HPDE6-E6E7 (cell line): ENCODE data around the gene PCDHGB6.
A peak's percentile ranks its signal among the peaks of the same experiment; 100 is the strongest.
"Not testable (repeated sequence)": the region's sequence is repeated elsewhere in the genome, so short reads cannot be mapped to it uniquely, and the experiment has no call there.

Experiments
- DNase-seq: peaks from one replicate; pipeline ENCODE4 v3.0.0; 2011; ENCODE audit warnings: missing footprints; ENCODE audit errors: extremely low spot score

PCDHGB6 gene

DNA sequence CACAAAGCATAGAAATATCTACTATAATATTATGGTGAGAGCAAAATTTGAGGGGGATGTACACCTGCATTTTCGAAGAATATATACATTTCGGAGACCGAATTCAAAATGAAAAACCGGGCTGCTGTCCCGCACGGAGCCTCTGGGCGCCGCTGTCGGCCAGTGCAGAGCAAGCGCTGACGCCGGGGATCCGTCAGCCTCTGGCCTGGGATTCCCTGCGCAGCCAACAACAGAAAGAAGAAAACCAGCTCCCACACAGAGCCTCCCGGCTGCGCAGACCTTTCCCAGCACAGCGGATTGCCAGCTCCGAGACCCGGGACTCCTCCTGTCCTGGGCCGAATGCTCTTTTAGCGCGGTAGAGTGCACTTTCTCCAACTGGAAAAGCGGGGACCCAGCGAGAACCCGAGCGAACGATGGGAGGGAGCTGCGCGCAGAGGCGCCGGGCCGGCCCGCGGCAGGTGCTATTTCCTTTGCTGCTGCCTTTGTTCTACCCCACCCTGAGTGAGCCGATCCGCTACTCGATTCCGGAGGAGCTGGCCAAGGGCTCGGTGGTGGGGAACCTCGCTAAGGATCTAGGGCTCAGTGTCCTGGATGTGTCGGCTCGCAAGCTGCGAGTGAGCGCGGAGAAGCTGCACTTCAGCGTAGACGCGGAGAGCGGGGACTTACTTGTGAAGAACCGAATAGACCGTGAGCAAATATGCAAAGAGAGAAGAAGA lies at the start of gene PCDHGB6:
Gene PCDHGB6, plus strand, starts transcription at position 232 of the 716 bp plus-strand sequence. Its CDS starts 182 bp downstream, at position 414.
- DNase-seq: peak; percentile 29

DNA sequence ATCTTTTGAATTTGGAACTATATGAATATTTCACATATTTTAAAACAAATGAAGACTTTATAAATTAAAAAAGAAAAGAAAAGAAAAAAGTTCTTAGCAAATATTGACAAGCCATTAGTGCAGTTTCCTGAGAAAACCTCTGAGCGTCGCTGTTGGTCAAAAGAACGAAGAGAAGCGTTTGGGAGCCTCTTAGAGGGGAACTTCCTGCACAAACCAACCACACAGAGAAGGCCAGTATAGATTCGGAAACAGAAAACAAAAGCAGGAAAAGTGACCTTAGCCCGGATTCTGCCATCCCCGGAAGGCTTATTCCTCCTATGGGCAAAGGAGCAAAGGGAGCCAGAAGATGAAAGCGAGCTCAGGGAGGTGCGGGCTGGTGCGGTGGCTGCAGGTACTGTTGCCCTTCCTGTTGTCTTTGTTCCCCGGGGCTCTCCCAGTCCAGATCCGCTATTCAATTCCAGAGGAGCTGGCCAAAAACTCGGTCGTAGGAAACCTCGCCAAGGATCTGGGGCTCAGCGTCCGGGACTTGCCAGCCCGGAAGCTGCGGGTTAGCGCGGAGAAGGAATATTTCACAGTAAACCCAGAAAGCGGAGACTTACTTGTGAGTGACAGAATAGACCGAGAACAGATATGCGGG lies 47.9 kb upstream of the PCDHGB6 start, which contains the start of gene PCDHGB2:
Gene PCDHGB2, plus strand, starts transcription at position 205 of the 637 bp plus-strand sequence. Its CDS starts 142 bp downstream, at position 347.
- no peak for DNase-seq

DNA sequence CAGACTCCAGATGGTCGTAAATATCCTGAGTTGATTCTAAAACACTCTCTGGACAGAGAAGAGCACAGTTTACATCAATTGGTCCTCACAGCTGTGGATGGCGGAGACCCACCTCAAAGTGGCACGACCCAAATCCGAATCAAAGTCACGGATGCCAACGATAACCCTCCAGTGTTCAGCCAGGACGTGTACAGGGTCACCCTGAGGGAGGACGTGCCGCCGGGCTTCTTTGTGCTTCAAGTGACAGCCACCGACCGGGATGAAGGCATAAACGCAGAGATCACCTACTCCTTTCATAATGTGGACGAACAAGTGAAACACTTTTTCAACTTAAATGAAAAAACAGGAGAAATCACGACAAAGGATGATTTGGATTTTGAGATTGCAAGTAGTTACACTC lies 47.1 kb upstream of the PCDHGB6 start:
- DNase-seq: no peak

DNA sequence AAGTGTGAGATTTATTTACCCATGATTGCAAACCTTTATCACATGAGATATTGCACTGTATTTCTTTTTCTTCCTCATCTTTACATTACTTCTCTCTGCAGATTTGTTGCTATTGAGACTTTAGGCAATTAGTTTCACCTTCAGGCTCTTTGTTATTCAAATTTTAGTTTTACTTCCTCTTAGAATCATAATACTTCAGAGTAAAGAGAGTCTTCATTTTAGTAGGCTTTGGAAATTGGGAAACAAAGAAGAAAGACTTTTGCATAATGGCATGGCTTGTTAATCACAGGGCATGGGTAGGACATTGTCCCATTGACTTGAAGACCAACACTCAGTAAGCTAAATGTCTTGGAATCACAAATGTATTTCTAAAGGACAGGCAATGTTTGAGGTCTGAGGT lies 45.1 kb upstream of the PCDHGB6 start:
- DNase-seq: no peak

DNA sequence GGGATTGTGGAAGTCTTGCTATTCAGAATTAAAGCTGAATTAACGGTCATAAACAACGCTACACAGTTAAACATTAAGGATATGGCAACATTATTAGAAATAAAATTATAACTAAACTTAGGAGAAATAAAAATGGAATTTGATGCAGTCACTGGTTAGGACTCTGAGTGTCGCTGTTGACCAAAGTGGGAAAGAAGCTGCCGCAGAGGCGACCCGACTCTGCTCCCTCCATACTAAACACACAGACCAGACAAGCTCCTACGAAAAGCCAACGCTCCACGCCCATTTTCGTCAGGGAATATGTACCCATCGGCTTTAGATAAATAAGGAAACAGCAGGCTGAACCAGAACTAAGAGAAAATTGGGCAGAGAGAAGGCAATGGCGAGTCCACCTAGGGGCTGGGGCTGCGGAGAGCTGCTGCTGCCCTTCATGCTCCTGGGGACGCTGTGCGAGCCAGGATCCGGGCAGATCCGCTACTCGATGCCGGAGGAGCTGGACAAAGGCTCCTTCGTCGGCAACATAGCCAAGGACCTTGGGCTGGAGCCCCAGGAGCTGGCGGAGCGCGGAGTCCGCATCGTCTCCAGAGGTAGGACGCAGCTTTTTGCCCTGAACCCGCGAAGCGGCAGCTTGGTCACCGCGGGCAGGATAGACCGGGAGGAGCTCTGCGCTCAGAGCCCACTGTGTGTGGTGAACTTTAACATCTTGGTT lies 43.7 kb upstream of the PCDHGB6 start, which contains the start of gene PCDHGA5:
Gene PCDHGA5, plus strand, starts transcription at position 211 of the 709 bp plus-strand sequence. Its CDS starts 169 bp downstream, at position 380.
- DNase-seq: no peak

DNA sequence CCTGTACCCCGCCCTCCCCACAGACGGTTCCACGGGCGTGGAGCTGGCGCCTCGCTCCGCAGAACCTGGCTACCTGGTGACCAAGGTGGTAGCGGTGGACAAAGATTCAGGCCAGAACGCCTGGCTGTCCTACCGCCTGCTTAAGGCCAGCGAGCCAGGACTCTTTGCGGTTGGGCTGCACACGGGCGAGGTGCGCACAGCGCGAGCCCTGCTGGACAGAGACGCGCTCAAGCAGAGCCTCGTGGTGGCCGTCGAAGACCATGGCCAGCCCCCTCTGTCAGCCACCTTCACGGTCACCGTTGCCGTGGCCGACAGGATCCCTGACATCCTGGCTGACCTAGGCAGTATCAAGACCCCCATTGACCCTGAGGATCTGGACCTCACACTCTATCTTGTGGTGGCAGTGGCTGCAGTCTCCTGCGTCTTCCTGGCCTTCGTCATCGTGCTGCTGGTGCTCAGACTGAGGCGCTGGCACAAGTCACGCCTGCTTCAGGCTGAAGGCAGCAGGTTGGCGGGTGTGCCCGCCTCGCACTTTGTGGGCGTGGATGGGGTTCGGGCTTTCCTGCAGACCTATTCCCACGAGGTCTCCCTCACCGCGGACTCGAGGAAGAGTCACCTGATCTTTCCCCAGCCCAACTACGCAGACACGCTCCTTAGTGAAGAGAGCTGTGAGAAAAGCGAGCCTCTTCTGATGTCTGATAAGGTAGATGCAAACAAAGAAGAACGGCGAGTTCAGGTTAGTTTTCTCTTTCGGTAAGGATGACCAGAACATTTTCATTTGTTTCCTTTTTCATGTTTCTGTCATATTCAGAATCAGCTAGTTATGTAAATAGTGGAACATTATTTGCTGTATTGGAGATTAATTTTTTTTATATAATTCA lies 41.6 kb upstream of the PCDHGB6 start:
- DNase-seq: no peak

DNA sequence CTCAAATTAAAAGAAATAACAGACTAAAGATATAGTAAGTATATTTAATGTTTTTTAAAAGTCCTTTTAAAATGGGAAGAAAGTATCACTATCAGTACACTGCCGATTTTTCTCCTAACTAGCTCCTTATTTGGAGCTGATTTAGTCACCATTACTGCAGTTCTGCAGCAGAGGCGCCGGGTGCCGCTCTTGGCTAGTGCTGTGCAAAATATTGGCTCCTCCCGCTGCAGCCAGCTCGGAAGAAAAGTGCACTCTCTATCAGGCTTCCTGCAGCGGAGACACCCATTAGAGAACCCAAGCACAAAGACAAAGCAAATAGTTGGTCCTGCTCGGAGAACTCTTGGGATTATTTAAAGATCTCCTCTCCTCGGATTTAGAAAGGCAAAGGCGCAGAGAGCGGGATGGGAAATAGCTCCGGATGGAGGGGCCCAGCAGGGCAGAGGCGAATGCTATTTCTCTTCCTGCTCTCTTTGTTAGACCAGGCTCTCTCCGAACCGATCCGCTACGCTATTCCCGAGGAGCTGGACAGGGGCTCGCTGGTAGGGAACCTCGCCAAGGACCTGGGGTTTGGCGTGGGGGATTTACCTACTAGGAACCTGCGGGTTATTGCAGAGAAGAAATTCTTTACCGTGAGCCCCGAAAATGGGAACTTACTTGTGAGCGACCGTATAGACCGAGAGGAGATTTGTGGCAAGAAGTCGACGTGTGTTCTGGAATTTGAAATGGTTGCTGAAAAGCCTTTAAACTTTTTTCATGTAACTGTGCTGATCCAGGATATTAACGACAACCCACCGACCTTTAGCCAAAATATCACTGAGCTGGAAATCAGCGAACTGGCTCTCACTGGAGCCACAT lies 37.6 kb upstream of the PCDHGB6 start, which contains the start of gene PCDHGB3:
Gene PCDHGB3, plus strand, starts transcription at position 249 of the 855 bp plus-strand sequence. Its CDS starts 153 bp downstream, at position 402.
- no peak for DNase-seq

DNA sequence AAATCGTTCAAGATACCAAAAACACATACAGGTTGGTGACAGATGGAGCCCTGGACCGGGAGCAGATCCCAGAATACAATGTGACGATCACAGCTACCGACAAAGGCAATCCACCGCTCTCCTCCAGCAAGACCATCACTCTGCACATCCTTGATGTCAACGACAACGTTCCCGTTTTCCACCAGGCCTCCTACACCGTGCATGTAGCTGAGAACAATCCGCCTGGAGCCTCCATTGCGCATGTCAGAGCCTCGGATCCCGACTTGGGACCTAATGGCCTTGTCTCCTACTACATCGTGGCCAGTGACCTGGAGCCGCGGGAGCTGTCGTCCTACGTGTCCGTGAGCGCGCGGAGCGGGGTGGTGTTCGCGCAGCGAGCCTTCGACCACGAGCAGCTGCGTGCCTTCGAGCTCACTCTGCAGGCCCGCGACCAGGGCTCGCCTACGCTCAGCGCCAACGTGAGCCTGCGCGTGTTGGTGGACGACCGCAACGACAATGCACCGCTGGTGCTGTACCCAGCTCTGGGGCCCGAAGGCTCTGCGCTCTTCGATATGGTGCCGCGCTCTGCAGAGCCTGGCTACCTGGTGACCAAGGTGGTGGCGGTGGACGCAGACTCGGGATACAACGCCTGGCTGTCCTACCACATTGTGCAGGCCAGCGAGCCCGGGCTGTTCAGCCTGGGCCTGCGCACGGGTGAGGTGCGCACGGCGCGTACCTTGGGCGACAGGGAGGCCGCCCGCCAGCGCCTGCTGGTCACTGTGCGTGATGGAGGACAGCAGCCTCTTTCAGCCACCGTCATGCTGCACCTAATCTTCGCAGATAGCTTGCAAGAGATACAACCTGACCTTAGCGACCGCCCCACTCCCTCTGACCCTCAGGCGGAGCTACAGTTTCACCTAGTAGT lies 36.0 kb upstream of the PCDHGB6 start:
- no peak for DNase-seq

DNA sequence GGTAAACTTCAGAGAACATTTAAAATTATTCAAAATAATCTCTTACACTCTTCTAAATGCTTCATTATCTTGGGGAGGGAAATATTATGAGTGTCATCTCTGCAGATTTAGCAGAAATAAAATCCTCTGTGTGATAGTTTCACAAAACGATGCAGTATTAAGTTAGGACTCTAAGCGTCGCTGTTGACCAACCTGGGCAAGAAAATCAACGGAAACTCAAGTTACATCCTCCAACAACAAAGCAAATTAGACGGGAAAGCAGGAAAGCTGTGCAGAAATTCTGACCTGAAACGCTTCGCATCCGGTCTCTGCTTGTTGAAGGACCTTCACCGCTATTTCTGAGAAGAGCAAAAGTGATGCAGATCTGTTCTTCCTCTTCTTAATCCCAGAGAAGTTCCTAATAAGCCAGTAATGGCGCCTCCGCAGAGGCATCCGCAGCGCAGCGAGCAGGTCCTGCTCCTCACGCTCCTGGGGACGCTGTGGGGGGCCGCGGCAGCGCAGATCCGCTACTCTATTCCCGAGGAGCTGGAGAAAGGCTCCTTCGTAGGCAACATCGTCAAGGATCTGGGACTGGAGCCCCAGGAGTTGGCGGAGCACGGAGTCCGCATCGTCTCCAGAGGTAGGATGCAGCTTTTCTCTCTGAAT lies 34.0 kb upstream of the PCDHGB6 start, which contains the start of gene PCDHGA6:
Gene PCDHGA6, plus strand, starts transcription at position 219 of the 645 bp plus-strand sequence. Its CDS starts 193 bp downstream, at position 412.
- no peak for DNase-seq

DNA sequence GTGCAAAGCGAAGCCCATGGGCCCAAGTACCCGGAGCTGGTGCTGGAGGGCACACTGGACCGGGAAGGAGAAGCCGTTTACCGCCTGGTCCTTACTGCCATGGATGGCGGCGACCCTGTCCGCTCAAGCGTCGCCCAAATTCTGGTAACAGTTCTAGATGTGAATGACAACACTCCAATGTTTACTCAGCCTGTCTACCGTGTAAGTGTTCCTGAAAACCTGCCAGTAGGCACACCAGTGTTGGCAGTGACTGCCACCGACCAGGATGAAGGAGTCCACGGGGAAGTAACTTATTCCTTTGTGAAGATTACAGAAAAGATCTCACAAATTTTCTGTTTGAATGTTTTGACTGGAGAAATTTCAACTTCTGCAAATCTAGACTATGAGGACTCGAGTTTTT lies 33.2 kb upstream of the PCDHGB6 start:
- no peak for DNase-seq

DNA sequence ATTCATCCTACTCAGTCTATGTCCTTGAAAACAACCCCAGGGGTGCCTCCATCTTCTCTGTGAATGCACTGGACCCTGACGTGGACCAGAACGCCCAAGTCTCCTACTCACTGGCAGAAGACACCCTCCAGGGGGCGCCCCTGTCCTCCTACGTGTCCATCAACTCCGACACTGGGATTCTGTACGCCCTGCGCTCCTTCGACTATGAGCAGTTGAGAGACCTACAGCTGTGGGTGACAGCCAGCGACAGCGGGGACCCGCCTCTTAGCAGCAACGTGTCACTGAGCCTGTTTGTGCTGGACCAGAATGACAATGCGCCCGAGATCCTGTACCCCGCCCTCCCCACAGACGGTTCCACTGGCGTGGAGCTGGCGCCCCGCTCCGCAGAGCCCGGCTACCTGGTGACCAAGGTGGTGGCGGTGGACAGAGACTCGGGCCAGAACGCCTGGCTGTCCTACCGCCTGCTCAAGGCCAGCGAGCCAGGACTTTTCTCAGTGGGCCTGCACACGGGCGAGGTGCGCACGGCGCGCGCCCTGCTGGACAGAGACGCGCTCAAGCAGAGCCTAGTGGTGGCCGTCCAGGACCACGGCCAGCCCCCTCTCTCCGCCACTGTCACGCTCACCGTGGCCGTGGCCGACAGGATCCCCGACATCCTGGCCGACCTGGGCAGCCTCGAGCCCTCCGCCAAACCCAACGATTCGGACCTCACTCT lies 32.2 kb upstream of the PCDHGB6 start:
- DNase-seq: not testable (repeated sequence)

DNA sequence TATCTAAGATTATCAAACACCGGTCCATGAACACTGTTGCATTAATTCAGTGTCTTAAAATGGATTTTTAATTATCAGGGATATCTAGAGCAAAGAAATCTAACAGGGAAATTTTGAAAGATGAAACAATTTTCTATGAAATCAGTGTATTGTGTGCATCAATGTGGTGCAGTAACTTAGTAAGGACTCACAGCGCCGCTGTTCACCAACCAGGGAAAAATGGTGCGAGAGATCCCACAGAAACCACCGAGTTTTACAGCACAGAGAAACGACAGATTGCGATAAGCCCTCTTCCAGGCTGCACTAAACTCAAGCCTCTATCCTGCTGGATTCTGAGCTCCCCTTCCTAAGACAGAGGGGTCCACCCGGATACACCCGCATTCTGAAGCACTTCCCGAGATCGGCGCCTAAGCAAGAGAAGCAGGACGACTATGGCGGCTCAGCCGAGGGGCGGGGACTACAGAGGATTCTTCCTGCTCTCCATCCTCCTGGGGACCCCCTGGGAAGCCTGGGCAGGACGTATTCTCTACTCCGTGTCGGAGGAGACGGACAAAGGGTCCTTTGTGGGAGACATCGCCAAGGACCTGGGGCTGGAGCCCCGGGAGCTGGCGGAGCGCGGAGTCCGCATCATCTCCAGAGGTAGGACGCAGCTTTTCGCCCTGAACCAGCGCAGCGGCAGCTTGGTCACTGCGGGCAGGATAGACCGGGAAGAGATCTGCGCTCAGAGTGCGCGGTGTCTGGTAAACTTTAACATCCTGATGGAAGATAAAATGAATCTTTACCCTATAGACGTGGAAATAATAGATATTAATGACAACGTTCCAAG lies 25.1 kb upstream of the PCDHGB6 start, which contains the start of gene PCDHGA7:
Gene PCDHGA7, plus strand, starts transcription at position 274 of the 826 bp plus-strand sequence. Its CDS starts 158 bp downstream, at position 432.
- no peak for DNase-seq

DNA sequence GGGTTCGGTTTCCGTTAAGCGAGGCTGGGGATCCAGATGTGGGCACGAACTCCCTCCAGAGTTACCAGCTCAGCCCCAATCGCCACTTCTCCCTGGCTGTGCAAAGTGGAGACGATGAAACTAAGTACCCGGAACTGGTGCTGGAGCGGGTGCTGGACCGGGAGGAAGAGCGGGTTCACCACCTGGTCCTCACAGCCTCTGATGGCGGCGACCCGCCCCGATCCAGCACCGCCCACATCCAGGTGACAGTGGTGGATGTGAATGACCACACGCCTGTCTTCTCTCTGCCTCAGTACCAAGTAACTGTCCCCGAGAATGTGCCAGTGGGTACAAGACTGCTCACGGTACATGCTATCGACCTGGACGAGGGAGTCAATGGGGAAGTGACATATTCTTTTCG lies 24.5 kb upstream of the PCDHGB6 start:
- no peak for DNase-seq

DNA sequence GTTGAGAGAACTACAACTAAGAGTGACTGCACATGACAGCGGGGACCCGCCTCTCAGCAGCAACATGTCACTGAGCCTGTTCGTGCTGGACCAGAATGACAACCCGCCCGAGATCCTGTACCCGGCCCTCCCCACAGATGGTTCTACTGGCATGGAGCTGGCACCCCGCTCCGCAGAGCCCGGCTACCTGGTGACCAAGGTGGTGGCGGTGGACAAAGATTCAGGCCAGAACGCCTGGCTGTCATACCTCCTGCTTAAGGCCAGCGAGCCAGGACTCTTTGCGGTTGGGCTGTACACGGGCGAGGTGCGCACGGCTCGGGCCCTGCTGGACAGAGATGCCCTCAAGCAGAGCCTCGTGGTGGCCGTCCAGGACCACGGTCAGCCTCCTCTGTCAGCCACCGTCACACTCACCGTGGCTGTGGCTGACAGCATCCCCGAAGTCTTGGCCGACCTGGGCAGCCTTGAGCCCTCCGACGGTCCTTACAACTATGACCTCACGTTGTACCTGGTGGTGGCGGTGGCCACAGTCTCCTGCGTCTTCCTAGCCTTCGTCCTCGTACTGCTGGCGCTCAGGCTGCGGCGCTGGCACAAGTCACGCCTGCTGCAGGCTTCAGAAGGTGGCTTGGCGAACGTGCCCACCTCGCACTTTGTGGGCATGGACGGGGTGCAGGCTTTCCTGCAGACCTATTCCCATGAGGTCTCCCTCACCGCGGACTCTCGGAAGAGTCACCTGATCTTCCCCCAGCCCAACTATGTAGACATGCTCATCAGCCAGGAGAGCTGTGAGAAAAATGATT lies 23.2 kb upstream of the PCDHGB6 start:
- DNase-seq: no peak

DNA sequence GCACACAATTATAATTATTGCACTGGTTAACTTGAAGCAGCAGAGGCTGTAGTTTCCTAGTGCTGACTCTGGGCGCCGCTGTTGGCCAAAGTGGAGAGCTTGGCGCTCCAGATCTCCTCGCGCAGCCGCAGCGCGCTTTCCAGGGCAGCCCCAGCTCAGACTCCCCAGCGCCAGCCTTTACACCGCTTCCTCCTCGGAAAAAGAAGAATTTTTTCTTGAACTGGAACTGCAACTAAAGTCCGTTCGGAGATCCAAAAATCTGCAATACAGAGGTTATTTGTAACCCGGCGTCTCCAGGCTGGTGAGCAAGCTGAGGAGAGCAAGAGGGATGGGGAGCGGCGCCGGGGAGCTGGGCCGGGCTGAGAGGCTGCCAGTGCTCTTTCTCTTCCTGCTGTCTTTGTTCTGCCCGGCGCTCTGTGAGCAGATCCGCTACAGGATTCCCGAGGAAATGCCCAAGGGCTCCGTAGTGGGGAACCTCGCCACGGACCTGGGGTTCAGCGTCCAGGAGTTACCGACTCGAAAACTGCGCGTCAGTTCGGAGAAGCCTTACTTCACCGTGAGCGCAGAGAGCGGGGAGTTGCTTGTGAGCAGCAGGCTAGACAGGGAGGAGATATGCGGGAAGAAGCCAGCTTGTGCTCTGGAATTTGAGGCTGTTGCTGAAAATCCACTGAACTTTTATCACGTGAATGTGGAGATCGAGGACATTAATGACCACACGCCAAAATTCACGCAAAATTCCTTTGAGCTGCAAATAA lies 20.1 kb upstream of the PCDHGB6 start, which contains the start of gene PCDHGB4:
Gene PCDHGB4, plus strand, starts transcription at position 142 of the 755 bp plus-strand sequence. Its CDS starts 187 bp downstream, at position 329.
- not testable (repeated sequence) for DNase-seq
